ENCODE results near the gene CIAO1.

DNA sequence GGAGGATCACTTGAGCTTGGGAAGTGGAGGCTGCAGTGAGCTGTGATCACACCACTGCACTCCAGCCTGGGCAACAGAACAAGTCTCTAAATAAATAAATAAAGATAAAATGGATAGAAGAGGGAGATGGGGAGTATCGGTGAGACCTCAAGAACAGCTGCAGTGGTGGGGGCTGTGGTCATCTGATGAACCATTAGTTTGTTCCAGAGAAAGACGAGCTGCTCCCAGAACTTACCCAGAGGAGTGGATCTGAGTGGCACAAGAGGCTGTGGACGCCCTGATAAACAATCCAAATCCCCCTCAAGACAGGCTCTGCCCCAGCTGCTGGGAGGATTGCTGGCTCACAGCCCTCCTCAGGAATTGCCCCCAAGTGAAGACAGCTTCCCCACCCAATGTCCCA is 26.9 kb upstream of the CIAO1 start:
- TF ChIP-seq, protein P1, sequence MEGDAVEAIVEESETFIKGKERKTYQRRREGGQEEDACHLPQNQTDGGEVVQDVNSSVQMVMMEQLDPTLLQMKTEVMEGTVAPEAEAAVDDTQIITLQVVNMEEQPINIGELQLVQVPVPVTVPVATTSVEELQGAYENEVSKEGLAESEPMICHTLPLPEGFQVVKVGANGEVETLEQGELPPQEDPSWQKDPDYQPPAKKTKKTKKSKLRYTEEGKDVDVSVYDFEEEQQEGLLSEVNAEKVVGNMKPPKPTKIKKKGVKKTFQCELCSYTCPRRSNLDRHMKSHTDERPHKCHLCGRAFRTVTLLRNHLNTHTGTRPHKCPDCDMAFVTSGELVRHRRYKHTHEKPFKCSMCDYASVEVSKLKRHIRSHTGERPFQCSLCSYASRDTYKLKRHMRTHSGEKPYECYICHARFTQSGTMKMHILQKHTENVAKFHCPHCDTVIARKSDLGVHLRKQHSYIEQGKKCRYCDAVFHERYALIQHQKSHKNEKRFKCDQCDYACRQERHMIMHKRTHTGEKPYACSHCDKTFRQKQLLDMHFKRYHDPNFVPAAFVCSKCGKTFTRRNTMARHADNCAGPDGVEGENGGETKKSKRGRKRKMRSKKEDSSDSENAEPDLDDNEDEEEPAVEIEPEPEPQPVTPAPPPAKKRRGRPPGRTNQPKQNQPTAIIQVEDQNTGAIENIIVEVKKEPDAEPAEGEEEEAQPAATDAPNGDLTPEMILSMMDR (IDR thresholded peaks at IDR 0.05): no peak
- no peak for TF ChIP-seq POLR2A (IDR thresholded peaks at IDR 0.05)

All from testis (tissue), 2 donors.